ENCODE results near the gene TRPM4.

The TRPM4 gene

DNA sequence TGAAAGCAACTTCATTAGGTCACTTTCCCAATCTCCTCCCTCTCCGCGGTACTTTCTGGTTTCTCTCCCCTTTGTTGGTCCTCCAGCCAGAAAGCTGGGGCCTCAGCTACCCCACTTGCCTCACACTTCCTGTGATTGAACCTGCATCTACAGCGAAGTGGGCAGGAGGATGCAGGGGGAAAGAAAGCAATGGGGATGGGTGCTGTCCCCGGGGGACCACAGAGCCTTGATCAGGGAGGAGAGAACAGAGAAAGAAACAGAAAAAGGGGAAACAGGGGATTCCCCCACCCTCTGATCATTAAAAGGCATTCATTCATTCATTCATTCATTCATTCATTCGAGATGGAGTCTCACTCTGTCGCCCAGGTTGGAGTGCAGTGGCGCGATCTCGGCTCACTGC, 74.2 kb downstream of the TRPM4 start:
- no peak for DNase-seq (ENCODE audit: low read depth)

DNA sequence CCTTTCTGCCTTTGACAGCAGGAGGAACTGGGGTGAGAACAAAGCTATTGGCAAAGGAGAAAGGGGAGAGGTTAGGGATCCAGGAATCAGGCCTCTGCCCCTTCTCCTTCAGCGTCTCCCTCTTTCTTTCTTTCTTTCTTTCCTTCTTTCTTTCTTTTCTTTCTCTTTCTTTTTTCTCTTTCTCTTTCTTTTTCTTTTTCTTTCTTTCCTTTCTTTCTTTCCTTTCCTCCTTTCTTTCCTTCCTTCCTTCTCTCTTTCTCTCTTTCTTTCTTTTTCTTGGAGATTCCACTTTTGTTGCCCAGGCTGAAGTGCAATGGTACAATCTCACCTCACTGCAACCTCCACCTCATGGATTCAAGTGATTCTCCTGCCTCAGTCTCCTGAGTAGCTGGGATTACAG, 75.6 kb downstream of the TRPM4 start:
- no peak for DNase-seq (ENCODE audit: low read depth)

DNA sequence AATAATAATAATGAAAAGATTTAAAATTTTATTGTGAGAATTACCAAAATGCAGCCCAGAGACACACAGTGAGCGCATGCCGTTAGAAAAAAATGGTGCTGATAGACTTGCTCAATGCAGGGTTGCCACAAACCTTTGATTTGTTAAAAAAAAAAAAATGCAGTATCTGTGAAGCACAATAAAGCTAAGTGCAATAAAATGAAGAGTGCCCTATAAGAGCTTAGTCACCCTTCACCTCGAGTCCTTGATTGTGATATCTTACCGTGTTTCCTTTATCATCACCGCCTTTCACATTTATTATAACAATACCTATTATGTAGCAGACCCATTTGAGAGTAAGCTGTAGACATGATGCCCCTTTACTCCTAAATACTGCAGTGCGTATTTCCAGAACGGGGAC, 84.2 kb downstream of the TRPM4 start:
- DNase-seq (ENCODE audit: low read depth), result no peak

DNA sequence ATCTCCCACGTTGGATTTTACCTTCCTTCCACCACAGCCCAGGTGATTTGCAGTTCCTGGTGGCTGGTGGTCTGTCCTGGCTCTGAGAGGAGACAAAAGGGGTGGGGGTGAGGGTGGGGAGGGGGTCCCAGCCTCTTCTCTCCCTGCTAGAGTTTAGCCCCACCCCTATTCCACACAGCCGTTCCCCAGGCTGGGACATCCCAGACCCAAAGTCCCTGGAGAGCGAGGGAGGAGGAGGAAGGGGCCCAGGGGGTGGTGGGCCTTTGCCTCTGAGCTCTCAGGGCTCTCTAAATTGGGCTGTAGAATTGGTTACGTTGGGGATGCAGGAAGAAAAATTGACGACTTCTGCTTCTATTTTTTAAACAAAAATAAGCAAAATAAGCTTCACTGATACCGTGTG, 85.5 kb downstream of the TRPM4 start:
- no peak for DNase-seq (ENCODE audit: low read depth)

DNA sequence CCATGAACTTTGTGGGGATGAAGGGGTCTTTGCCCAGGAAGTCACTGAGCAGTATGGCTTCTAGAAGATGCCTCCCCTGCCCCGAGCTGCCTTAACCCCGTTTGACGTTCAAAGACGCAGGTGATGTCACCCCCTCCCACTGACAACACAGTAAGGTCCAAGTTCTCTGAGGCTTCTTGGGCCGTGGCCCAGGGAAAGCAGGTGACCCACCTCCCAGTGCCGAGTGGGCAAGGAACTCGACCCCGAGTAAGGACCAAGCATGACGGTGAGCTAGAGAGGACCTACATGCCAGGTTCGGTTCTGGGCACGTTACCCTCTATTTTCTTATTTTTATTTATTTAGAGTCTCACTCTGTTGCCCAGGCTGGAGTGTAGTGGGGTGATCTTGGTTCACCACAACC, 86.1 kb downstream of the TRPM4 start:
- DNase-seq (ENCODE audit: low read depth), result no peak

DNA sequence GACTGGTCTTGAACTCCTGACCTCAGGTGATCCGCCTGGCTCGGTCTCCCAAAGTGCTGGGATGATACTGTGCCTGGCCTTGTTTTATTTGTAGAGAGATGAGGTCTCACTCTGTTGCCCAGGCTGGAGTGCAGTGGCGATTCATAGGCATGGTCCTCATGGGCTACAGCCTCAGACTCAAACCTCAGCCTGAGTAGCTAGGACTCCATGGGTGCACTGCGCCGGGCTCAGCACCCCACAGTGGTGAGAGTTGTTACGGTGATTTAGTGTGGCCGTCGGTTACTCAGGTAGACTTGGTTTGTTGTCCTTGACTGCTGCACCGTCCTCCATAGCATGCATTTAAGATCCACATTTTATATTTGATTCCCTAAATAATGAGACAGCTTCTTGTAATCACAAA, 86.7 kb downstream of the TRPM4 start:
- DNase-seq (ENCODE audit: low read depth), result no peak

DNA sequence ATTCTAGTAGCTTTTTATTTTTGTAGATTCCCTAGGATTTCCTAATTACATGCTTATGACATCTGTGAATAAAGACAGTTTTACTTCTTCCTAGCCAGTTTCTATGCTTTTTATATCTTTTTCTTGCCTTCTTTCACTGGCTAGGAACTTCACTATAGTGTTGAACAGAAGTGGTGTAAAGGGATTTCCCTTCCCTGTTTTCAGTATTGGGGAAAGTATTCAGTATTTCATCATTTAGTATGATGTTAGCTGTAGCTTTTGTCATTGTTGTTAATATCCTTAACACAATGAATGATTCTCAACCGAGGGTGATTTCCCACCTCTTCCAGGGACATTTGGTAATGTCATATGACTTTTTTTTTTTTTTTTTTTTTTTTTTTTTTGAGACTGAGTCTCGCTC, 90.1 kb downstream of the TRPM4 start:
- no peak for DNase-seq (ENCODE audit: low read depth)

DNA sequence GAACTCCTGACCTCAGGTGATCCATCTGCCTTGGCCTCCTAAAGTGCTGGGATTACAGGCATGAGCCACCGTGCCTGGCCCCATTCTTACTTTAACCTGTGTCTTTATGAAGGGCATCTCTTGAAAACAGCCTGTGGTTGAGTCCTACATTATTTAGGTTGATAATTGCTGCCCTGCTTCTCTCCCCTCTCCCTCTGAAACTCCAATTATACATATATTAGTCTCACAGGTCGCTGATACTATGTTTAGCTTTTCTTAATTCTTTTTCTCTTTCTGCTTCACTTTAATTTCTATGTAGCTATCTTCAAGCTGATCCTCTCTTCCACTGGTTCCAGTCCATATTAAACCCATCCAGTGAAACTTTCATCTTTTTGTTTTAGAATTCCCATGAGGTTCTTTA, 92.3 kb downstream of the TRPM4 start:
- DNase-seq (ENCODE audit: low read depth), result no peak

DNA sequence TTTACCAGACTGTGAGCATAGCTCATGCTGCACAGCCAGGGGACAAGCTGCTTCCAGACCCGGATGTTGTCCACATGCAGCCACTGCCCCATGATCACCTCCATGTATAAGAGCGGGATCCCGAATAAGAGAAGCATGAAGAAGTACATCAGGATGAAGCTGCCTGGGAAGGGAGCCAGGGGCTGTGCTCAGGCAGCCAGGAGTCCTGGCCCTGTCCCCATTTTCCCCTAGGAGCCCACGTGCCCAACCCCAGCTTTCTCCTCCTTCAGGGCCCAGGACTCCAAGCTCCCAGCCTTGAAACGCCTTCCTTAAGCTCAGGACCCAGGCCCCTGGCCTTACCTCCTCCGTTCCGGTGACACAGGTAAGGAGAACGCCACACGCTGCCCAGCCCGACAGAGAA, 98.1 kb downstream of the TRPM4 start:
- no peak for DNase-seq (ENCODE audit: low read depth)

DNA sequence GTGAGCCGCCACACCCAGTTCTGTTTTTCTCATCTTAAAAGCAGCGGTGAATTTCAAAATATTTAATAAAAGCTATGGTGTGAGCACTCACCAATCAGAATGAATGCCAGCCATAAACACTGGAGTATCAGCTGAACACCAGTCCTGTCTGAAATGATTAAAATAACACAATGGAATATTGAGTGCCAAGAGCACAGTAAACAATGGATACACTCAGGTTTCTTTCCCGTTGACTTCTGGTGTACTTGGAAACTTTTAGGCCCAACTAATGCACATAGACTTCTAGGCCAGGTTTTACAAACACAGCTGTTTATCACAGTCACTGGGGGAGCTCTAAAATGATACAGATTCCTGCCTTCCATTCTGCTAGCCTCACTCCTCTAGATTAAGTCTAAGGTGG, 99.1 kb downstream of the TRPM4 start:
- no peak for DNase-seq (ENCODE audit: low read depth)
